HG02623 (cell line): ENCODE results near the gene GPR32.
"Not testable (repeated sequence)": the region's sequence is repeated elsewhere in the genome, so short reads cannot be mapped to it uniquely, and the experiment has no call there.

Experiments
- ATAC-seq: cut with Tn5 transposase; IDR thresholded peaks from one replicate; pipeline ENCODE4 v1.9.1; 2021; ENCODE audit warnings: moderate library complexity; ENCODE audit not compliant: unreplicated experiment

Gene GPR32

DNA sequence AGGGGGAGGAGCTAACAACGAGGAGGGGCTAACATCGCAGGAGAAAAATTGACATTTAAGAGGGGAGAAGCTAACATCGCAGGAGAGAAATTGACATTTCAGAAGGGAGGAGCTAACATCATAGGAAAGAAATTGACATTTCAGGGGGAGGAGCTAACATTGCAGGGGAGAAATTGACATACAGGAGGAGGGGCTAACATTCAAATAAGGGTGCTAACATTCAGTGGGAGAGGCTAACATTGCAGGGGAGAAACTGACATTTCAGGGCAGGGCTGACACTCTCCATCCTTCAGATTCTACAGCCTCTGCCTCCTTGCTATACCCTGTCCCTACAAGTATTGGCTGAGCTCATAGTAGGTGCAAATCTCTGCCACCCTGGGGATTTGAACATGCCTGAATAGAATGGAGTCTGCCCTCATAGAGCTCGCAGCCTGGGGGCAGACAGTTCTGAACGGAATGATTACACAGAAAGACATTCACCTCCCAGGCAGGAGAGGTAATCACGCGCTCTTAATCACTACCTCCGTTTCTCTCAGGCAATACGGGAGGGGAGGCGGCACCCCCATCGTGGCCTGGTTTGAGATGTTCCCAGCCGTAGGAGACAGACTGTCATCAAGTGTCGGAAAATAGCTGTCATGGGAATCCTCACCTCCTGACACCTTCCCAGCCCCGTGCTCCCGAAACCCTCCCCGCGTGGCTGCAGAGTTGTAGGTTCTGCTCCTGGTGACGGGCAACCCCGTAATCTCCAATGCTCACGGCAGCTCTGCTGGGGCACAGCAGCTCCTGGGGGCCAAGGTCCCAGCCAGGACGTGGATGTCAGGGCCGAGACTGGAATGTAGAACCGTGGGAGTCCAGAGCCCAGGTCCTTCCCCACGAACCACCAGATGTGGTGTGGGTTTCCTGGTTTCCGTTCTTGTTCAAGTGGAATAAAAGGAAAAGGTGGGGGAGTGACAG is 9.5 kb downstream of the GPR32 start:
- ATAC-seq, result no peak

DNA sequence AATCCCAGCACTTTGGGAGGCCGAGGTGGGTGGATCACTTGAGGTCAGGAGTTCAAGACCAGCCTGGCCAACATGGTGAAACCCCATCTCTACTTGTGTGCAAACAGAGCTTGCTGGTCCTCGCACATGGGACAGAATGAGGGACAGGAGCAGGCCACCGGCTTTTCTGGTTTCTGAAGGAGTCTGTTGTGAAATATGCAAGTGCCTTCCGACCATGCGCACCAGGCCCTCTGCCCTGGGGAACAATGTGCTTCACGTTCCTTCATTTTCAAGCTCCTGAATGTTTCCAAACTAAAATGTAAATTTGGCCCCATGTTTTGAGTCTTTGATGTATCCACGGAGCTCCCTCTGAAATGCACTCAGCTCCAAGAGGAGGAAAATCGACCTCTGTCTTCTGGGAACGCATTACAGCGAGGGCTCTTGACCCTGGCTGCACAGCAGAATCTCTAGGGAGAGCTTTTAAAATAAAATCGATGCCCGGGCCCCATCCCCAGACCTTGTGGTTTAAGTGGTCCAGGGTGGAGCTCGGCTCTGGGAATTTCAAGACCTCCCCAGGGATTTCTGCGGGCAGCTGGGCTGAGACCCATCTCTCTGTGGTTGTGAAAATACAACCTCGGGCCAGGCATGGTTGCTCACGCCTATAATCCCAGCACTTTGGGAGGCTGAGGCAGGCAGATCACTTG is 10.6 kb downstream of the GPR32 start:
- ATAC-seq, result no peak

DNA sequence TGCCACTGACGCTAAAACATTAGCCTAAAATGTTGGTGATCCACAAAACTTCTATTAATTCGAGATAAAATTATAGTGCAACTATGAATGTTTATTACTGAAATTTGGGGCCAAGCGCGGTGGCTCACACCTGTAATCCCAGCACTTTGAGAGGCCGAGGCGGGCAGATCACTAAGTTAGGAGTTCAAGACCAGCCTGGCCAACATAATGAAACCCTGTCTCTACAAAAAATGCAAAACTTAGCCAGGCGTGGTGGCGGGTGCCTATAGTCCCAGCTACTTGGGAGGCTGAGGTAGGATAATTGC is 13.5 kb downstream of the GPR32 start:
- not testable (repeated sequence) for ATAC-seq

DNA sequence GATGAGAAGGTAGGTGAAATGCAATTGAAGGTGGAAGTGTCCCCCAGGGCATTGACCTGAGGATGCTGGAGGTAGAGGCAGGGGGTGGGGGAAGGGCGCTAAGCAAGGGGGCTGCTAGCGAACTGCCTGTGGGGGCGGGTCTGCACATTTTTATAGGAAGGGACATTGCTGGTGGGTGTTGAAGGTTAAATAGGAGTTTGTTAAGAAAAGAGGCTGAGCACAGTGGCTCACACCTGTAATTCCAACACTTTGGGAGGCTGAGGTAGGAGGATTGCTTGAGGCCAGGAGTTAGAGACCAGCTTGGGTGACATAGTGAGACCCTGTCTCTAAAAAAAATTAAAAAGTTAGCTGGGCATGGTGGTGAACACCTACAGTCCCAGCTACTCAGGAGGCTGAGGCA is 14.4 kb downstream of the GPR32 start:
- ATAC-seq, result no peak

DNA sequence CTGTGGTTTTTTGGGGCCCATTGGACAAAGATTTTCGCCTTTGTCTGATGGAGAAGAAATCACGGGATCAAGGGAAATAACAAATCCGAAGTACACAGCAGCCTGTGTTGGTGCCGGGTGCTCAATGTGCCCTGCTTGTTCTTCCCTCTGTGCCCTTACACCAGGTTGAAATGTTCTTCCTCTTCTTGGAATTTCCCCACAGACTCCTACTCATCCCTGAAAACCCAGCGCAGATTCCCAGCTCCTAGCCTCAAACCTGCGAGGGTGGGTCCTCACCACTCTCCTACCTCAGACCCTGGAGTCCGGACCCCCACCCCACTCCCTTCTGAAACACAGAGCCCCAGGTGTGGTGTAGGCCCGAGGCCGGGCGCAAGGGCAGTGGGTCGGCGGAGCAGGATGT is 15.1 kb downstream of the GPR32 start:
- ATAC-seq, result no peak

DNA sequence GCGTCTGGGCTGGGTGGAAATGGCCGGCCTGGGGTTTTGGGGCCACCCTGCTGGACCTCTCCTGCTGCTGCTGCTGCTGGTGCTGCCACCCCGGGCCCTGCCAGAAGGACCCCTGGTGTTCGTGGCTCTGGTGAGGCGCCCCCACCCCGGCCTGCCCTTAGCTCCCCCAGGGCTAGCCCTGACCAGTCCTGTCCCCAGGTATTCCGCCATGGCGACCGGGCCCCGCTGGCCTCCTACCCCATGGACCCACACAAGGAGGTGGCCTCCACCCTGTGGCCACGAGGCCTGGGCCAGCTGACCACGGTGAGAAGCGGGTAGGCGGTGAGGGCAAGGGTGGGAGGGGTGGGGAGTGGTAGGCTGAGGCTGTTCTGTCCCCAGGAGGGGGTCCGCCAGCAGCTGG is 20.1 kb downstream of the GPR32 start, which contains the start of gene ACP4:
Gene ACP4 (plus strand): TSS at position 20 of the 400 bp plus-strand sequence. CDS start 0 bp downstream, at position 20.
- ATAC-seq, result no peak

DNA sequence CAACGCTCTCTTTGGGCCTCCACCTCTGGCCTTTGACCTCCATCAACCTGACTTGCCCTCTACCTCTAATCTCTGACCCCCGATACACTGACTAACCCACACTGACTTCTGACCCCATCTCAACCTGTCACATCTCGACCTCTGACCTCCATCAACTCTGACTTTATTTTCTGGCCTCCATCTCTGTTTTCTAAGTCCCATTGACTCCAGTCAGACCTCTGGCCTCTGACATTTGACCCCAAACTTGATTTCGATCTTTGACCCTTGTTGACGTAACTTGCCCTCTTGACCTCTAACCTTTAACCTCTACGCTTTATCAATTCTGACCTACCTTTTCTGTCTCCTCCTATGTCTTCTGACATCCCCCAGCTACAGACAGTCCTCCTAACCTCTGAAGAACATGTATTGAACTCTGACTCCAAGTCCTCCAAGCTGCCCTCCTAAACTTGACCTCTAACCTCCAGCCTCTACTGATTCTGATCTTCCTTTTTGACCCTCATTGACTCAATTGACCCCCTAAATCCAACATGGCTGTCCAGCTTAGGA is 20.7 kb downstream of the GPR32 start:
- no peak for ATAC-seq

DNA sequence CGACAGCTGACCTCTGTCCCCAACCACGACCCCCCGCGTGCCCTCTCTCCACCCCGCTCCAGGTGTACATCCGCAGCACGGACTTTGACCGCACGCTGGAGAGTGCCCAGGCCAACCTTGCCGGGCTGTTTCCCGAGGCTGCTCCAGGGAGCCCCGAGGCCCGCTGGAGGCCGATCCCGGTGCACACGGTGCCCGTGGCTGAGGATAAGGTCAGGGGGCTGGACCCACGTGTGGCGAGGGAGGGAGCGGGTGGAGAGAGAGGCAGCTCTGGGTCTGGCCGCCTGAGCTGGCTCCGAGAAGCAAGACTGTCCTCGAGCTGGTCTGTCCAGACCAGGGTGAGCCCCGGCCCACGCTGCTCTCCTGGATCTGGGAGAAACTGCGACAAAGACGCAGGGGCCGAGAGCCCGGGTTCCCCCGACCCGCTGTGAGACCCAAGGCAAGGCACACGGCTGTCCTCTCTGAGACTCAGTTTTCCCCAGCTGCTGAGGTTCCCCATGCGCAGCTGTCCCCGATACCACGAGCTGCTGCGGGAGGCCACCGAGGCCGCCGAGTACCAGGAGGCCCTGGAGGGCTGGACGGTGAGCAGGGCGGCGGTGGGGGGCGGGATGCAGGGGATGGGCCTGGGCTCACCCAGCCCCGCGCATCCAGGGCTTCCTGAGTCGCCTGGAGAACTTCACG is 21.5 kb downstream of the GPR32 start:
- no peak for ATAC-seq

DNA sequence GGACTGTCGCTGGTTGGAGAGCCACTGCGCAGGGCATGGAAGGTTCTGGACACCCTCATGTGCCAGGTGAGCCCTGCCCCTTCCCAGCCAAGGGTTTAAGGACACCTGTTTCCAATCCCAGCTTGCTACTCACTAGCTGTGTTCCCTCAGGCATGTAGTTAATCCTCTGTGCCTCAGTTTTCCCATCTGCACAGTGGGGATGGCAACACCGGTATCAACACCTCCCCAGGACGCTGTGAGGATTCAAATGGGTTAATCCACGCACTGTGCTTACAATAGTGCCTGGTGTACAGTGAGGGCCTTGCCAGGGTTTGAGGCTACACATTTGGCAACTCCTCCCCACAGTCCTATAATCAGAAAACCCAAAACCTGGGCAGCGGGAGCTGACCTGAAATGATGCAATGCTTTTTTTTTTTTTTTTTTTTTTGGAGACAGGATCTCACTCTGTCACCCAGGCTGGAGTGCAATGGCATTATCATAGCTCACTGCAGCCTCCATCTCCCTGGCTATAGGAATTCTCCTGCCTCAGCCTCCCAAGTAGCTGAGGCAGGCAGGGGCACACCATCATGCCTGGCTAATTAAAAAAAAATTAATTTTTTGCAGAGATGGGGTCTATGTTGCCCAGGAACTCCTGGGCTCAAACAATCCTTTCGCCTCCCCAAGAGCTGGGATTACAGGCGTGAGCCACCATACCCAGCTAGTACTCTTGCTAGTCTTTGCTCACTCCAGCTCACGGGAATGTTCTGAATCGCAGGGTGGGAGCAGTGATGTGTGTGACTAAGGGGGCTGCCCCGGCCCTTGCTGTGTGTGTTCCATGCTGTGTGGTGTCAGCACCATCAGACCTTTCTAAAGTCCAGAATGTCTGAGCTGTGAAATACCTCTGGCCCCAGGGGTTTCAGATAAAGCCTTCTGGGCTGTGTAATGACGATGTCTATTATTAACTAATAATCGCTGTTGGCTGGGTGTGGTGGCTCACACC is 22.3 kb downstream of the GPR32 start:
- no peak for ATAC-seq

DNA sequence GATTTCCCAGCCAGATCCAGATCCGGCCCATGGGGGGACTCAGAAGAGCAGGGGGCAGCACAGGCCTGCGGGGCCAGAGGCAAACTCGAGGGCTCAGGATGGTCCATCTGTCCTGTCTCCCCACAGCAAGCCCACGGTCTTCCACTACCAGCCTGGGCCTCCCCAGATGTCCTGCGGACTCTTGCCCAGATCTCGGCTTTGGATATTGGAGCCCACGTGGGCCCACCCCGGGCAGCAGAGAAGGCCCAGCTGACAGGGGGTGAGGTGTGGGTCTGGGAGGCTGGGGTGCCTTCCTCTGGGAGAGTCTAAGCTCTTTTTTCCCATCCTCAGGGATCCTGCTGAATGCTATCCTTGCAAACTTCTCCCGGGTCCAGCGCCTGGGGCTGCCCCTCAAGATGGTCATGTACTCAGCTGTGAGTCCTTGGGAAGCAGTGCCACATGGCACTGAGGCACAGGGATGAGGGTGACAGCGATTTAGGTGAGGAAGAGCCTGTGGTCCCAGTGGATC is 23.3 kb downstream of the GPR32 start:
- ATAC-seq, result no peak

DNA sequence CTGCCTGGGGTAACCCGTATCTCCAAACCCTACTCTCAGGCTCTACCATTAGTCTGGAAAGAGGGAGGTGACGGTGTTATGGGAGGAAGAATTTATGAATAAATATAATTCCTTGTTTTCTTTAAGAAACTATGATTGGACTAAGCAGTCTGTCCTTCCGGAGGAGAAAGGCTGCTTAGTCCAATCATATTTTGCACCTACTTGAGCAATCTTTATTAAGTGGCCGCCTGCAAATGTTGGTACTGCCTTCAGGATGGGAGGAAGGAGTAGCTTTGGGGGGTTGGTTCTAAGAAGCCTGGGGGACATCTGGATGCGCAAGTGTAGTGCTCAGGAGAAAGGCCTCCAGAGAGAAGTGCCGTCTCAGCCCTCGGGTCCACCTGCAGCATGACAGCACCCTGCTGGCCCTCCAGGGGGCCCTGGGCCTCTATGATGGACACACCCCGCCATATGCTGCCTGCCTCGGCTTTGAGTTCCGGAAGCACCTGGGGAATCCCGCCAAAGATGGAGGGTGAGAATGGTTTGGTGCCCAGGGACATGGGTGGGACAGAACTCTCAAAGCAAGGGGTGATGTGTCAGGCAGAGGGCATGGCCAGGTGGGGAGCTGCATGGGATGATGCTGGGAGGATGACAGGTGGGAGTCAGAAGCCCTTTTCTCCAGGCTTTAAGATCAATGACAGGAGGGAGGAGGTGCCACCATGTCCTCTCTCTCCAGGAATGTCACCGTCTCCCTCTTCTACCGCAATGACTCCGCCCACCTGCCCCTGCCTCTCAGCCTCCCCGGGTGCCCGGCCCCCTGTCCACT is 24.0 kb downstream of the GPR32 start:
- ATAC-seq, result no peak

DNA sequence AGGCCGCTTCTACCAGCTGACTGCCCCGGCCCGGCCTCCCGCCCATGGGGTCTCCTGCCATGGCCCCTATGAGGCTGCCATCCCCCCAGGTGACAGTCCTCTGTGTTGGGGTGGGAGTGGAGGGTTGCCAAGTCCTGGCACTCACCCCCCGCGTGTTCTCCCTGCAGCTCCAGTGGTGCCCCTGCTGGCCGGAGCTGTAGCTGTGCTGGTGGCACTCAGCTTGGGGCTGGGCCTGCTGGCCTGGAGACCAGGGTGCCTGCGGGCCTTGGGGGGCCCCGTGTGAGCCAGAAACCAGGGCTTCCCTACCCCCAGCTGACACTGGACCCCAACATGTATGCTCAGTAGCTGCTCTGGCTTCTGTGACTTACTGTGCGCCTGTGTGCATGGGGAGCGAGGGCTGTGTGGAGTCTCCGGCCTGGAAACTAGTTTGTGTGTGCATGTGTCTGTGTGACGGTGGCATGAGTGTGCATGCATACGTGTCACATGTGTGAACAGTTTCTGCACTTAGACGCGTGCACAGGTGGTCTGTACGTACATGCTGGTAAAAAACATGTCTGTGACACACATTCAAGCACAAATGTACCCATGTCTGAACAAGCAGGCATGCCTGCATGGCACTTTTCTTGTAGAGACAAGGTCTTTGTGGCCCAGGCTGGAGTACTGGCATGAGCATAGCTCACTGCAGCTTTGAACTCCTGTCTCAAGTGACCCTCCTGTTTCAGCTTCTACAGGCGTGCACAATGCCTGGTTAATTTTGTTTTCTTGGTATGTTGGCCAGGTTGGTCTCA is 24.8 kb downstream of the GPR32 start:
- ATAC-seq, result no peak

DNA sequence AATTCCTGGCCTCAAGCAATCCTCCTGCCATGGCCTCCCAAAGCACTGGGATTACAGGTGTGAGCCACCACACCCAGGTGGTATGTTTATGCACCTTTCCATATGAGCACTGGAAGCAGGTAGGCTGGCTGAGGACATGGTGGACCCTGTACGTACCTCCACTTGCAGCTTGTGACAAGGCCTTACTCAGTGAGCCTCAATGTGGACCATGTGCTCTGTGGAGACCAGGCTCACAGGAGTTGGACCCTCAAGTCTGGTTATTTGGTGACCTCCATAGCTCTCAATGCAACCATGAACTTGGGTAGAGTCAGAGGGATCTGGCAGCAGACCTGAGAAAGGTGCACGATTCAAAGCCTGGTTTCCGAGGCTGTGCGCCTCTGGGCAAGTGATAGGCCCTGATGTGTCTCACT is 25.4 kb downstream of the GPR32 start:
- ATAC-seq, result no peak

DNA sequence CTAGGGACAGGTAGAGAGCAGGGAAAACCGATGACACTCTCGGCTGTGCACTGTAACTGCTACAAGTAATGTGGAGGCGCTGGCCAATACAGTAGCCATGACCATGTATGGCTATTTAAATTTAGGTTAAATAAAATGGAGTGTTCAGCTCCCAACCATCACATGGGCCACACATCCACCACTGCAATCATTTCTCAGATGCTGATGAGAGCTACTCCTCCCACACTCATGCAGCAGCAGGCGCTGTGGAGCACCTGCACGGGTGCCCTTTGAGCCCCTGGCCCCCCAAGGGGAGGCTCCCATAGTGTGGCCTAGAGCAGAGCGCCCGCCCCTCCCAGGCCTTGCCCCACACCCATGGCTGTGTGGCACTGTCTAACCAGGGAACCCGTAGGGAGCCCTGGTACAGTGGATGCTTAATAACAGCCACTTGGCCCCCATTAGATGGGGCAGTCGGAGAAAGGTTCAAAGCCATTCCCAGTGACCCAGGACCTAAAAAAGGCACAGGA is 25.9 kb downstream of the GPR32 start:
- no peak for ATAC-seq

DNA sequence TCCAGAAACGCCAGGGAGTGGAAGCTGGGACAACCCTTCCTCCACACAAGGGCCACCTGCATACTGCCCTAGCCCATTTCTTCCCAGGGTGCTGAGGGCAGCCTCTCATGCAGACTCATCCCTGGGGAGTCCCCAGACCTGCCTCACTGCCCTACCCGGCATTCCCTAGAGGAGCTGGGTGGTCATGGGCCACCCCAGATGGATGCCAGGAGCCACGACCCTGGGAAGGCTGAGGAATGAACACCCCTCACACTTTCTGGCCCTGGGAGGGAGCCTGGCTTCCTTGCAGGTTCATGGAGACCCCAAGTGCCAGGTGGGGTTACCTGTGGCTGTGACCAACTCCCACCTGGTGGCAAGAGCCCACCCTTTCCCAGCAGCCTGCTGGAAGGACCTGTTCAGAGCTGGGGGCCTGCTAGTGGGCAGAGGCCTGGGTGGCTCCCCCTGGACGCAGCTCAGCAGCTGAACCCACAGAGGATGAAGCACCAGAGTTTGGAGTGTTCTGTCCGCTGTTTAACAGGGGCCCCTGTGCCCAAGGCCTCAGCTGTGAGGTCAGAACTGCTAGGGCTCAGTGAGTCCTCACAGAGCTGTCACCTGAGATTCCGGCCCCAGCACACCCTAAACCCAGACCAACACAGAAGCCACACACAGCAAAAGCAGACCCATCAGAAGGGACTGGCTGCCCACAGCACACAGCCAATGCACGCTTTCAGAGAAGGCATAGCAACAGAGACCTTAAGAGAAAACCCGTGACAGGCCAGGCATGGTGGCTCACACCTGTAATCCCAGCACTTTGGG is 26.6 kb downstream of the GPR32 start:
- no peak for ATAC-seq

DNA sequence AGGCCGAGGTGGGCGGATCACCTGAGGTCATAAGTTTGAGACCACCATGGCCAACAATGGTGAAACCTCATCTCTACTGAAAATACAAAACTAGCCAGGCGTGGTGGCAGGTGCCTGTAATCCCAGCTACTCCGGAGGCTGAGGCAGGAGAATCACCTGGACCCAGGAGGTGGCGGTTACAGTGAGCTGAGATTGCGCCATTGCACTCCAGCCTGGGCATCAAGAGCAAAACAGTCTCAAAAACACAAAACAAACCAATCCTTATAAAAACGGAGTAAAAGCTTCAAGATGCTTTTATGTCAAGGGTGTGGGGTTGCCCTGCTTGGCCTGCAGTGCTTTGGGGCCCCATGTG is 27.1 kb downstream of the GPR32 start:
- ATAC-seq, result no peak

DNA sequence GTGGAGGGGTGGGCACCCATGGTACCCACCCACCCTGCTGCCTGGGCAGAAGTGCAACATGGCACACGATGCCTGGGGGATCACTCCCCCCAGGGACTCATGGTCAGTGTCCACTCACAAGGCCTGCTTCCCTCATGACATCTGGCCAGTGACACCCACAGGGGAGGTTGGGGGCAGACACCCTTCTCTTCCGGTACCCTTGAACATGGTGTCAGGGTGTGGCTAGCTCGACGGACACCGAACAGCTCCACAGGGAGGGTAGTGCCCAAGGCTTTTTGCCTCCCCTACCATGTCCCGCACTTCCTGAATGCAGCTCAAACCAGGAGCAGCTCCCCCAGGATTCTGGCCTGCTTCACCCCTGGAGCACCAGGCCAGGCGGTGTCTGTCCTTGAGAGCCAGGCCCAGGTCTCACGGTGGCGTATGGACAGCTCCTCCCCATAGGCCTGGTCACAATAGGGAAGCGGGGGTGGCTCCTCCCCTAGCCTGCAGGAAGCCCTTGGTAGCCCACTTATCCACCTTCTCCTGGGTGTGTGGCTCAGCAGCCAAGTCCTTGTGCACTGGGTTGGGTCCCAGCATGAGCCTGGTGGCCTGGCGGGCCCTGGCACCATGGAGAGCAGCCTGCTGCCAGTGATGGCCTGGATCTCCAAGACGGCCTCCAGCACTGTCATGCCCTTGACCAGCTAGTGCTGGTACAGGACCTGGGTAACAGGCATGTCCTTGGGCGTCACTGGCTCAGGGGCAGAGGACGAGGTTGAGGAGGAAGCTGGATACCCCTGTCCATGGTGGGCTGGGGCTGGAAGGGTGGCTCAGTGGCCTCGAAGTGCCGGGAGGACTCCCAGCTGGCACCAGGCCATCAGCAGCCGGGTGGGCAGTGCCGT is 27.8 kb downstream of the GPR32 start:
- ATAC-seq, result no peak
